ENCODE data around the gene MGLL.

Gene MGLL

DNA sequence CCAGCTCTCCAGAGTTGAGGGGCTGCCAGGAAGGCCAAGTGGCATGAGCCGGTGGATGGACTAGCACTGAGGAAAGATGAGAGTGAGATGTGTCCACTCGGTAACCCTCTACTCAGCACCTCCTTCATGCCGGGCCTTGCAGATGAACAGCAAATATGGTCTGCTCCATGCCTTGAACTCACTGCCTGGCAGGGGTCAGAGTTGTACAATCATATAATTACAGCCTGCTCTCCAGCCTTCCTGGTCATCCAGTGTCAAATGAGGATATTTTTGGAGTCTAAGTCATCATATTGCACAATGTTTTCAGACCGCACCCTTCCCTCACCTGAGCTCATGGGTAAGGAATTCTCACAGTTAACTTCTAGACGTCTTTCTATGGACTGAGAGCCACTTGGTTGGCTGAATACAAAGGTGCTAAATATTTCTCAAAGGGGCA, 4.9 kb downstream of the MGLL start:
- peak overlapping the region; percentile 91 for H3K27ac ChIP-seq
- TF ChIP-seq, protein P1, sequence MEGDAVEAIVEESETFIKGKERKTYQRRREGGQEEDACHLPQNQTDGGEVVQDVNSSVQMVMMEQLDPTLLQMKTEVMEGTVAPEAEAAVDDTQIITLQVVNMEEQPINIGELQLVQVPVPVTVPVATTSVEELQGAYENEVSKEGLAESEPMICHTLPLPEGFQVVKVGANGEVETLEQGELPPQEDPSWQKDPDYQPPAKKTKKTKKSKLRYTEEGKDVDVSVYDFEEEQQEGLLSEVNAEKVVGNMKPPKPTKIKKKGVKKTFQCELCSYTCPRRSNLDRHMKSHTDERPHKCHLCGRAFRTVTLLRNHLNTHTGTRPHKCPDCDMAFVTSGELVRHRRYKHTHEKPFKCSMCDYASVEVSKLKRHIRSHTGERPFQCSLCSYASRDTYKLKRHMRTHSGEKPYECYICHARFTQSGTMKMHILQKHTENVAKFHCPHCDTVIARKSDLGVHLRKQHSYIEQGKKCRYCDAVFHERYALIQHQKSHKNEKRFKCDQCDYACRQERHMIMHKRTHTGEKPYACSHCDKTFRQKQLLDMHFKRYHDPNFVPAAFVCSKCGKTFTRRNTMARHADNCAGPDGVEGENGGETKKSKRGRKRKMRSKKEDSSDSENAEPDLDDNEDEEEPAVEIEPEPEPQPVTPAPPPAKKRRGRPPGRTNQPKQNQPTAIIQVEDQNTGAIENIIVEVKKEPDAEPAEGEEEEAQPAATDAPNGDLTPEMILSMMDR (conservative IDR thresholded peaks at IDR 0.05; ENCODE audit: low read depth): no peak
- DNase-seq (ENCODE audit: low spot score): peak; percentile 91
- ChIA-PET POLR2A (ENCODE audit: low non-redundant PET) (no interaction called here), CTCF (interaction anchor here (0.6 kb wide), 1 partner anchor 1255 kb away, joined by 3 read pairs; no protein-coding TSS in a partner anchor)

DNA sequence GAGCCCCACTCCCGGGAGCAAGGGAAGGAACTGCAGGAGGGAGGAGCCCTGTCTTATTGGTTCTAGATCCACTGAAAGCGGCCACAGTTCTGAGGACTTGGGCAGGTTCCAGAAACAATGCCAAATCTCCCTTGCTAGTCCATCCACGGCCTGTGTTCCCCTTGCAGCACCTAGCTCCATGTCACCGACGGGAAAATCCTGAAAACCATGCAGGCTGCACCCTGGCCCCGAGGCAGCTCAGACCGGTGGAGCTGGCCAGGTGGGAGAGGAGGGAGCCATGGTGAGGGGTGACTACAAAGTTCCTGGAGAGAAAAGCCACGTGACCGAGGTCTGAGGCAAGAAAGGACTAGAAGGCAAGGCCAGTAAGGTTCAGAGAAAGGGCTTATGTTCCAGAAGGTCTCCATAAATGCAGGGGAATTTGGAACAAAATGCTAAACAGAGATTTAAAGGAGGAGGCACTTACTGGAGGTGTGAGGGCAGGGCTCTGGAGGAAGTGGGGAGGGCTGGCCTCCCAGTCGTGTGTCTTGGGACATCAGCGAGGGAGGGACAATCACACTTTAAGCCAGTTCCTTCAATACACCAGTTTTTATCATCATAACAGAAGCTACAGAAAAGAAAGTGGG, 5.4 kb downstream of the MGLL start:
- POLR2A ChIA-PET (ENCODE audit: low non-redundant PET): no interaction called here
- DNase-seq (ENCODE audit: low spot score): no peak
- peak overlapping the region; percentile 91 for H3K27ac ChIP-seq
- CTCF ChIA-PET: no interaction called here
- TF ChIP-seq, protein P1 (conservative IDR thresholded peaks at IDR 0.05; ENCODE audit: low read depth): no peak

DNA sequence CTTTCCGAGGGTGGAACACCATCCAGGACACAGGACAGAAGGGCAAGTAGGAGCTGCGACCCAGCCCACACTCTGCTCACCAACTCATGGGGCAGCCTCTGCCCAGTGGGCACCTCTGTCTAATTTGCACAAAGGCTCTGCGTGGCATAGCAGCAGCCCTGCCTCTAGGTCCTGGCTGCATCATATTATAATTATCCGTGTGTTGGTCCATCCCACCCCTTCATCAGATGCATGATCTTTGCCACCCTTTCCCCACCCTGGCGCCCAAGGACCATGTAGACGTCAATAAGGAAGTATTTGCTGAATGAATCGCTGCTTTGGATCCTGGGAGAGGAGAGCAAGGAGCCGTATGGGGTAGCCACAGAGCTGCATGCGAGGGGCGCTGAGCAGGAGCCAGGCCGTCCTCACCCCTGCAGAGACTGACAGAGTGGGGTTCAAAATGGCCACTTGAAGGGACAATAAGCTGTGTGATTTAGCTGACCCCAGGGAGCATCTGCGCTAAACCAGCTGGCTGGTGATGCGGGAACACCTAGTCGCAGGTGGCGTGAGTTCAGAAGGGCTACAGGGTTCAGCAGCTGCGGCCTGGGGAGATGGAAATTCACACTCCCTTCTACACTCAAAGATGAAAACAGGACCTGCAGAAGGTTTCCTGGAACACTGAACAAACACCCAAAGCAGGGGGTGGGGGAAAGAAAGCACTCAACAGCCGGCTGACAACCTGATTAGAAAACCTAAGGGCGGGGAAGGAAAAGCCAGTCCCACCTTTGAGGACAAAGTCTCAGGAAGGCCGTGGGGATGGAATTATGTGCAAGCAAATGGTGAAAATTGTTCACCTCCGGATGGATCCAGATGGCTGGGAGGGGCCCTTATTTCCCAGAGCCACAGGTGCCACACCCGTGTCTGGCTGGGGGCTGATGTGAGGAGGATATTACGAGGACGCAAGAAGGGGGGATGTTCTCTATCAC, 6.4 kb downstream of the MGLL start:
- H3K27ac ChIP-seq: peak overlapping the region; percentile 91; the same call in 1 of the 2 replicates
- TF ChIP-seq, protein P1 (conservative IDR thresholded peaks at IDR 0.05; ENCODE audit: low read depth): no peak
- POLR2A ChIA-PET (ENCODE audit: low non-redundant PET): no interaction called here
- DNase-seq (ENCODE audit: low spot score): no peak
- CTCF ChIA-PET: interaction anchor here (0.7 kb wide), 1 partner anchor 25 kb away, joined by 3 read pairs; no protein-coding TSS in a partner anchor

DNA sequence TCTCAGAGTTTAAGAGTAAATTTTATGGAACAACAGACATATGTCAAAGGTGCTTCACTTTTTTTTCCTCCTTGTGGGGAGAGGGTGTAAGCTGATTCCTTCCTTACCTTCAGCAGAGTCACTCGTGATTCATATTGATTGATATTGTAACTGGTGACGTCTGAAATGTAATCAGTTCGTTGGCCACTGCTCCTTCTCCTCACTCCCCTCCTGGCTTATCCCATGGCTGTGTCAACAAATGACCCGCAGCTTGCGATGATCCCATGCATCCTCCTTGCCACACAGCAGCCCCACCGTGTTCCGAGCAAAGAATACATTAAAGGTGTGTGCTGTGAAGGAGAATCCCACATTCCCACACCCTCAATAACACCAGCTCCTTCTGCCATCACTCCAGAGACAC, 7.3 kb downstream of the MGLL start:
- no peak overlapping the region for H3K27ac ChIP-seq
- no peak for DNase-seq (ENCODE audit: low spot score)
- POLR2A ChIA-PET (ENCODE audit: low non-redundant PET): no interaction called here
- TF ChIP-seq, protein P1 (conservative IDR thresholded peaks at IDR 0.05; ENCODE audit: low read depth): no peak
- CTCF ChIA-PET: no interaction called here

DNA sequence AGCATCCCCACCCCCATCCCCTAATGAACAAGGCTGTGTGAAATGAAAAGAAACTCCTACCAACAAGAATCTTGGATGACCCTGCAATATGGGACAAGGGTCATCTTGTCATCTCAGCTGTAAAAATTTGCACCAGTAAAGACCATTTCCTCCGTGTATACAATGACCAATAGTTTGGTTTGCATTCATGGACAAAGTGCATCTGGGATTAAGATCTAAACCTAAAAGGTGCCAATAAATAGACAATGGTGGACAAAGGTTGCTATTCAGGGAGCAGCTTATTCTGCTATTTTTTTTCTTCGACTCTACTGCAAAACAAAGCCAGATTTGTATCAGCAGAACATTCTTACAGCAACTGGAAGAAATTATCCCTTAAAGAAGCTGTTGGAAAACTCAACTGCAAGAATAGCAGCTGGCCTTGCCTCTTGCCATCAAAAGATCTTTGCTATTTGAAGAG, 8.0 kb downstream of the MGLL start:
- TF ChIP-seq, protein P1 (conservative IDR thresholded peaks at IDR 0.05; ENCODE audit: low read depth): no peak
- ChIA-PET POLR2A (ENCODE audit: low non-redundant PET) (no interaction called here), CTCF (interaction anchor here (0.6 kb wide), 1 partner anchor 154 kb away, joined by 8 read pairs; no protein-coding TSS in a partner anchor)
- no peak for DNase-seq (ENCODE audit: low spot score)
- H3K27ac ChIP-seq: no peak overlapping the region

DNA sequence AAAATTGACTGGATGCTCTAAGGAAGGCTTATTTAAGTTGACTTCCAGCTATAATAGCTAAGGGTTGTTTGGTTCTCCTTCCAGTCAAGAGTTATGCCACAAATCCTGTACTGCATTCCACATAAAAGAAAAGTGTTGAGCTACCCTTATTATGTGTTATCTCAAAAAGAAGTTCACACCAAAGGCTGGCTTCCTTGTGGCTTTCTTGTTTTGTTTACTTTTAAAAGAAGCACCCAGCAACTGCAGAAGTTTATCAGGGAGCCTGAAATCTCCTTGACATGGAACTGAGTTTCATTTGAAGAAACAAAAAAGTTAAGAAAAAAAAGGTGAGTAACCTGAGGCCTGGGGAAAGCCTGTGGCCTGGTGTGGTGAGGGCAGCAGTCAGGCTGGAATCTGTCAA, 10.2 kb downstream of the MGLL start:
- ChIA-PET CTCF (interaction anchor here (0.6 kb wide), 1 partner anchor 175 kb away, joined by 5 read pairs; no protein-coding TSS in a partner anchor), POLR2A (ENCODE audit: low non-redundant PET) (no interaction called here)
- no peak overlapping the region for H3K27ac ChIP-seq
- TF ChIP-seq, protein P1 (conservative IDR thresholded peaks at IDR 0.05; ENCODE audit: low read depth): no peak
- no peak for DNase-seq (ENCODE audit: low spot score)

Data from RWPE1 (cell line).